ENCODE measurements around the gene ADAT3. TPM values are rescaled to one million over a fixed set of nuclear protein-coding genes. Genes with fewer than 3 reads are reported as not detected.
"Not testable (repeated sequence)": the region's sequence is repeated elsewhere in the genome, so short reads cannot be mapped to it uniquely, and the experiment has no call there.

Gene ADAT3
- total RNA-seq, 4 donors from 2014 or later, result 2.4 to 6.2 (median 3.9) TPM

DNA sequence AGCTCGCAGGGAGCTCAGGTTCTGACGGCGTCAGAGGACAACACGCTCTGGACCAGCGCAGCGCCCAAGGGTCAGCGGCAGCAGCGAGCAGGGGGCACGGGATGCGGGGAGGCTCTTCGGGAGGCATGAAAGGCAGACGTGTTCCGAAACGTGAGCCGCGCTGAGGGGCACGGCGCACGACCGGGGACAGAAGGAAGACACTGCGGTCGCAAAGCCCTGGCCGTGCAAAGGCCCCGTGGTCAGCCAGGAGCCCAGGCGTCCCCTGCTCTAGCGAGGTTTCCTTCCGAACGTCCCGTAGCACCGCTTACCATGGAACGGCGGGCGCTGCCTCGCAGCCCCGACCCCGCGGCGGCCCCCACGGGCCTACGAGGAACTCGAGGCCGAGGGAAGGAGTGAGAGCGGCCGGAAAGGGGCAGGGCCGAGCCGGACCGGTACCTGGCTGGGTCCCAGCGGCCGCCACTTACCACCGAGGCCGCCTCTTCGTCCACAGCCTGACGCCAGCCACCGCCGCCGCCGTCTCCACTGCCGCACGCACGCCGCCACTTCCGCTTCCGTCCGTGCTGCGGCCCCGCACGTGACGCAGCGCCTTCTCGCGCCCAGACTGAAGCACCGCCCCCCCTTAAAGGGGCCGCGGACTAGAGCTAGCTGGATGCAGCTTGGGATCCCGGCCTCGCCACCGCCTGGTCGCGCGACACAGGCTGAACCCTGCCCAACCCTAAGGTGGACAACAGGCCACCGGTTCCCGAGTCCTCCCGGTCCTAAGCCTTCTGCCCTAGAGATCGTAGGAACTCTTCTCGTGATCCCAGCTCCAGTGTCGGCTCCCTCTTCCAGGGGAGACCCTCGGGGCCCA, 29.3 kb upstream of the ADAT3 start:
- TF ChIP-seq, protein P1, sequence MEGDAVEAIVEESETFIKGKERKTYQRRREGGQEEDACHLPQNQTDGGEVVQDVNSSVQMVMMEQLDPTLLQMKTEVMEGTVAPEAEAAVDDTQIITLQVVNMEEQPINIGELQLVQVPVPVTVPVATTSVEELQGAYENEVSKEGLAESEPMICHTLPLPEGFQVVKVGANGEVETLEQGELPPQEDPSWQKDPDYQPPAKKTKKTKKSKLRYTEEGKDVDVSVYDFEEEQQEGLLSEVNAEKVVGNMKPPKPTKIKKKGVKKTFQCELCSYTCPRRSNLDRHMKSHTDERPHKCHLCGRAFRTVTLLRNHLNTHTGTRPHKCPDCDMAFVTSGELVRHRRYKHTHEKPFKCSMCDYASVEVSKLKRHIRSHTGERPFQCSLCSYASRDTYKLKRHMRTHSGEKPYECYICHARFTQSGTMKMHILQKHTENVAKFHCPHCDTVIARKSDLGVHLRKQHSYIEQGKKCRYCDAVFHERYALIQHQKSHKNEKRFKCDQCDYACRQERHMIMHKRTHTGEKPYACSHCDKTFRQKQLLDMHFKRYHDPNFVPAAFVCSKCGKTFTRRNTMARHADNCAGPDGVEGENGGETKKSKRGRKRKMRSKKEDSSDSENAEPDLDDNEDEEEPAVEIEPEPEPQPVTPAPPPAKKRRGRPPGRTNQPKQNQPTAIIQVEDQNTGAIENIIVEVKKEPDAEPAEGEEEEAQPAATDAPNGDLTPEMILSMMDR (IDR thresholded peaks at IDR 0.05), result no peak
- peak; percentile 90 for ATAC-seq (ENCODE audit: low FRiP score)
- DNase-seq (ENCODE audit: low spot score), result peak; percentile 85

- not testable (repeated sequence) for DNase-seq (ENCODE audit: low spot score)
- ATAC-seq (ENCODE audit: low FRiP score), result peak; percentile 16
Observed at GRCh38 chr19:1876496-1877279, 28.5 kb upstream of the ADAT3 start.

GRCh38 chr19:1877280-1877660, 27.9 kb upstream of the ADAT3 start:
- DNase-seq (ENCODE audit: low spot score), result not testable (repeated sequence)

DNA sequence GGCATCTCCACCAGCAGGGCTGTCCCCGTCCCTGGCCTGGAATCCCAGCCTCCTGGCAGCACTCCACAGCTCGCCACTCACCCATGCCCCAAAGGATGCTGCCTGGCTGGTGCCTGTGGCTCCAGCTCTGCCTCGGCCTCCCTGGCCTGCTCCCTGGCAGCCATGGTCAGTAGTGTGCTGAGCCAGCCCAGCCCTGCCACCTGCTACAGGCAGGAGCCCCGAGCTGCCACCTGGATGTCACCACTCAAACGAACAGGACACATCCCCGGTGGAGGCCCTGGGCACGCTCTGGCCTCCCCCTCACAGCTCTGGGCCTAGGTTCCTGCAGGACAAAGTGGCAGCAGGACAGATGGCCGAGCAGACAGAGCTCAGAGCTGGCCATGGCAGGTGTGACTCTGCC, 26.6 kb upstream of the ADAT3 start:
- DNase-seq (ENCODE audit: low spot score); ATAC-seq (ENCODE audit: low FRiP score): not testable (repeated sequence)

More at GRCh38 chr19:1877280-1877660, 27.9 kb upstream of the ADAT3 start:
- ATAC-seq (ENCODE audit: low FRiP score), result not testable (repeated sequence)

GRCh38 chr19:1879982-1880381, 25.2 kb upstream of the ADAT3 start:
- DNase-seq (ENCODE audit: low spot score); ATAC-seq (ENCODE audit: low FRiP score): not testable (repeated sequence)

DNA sequence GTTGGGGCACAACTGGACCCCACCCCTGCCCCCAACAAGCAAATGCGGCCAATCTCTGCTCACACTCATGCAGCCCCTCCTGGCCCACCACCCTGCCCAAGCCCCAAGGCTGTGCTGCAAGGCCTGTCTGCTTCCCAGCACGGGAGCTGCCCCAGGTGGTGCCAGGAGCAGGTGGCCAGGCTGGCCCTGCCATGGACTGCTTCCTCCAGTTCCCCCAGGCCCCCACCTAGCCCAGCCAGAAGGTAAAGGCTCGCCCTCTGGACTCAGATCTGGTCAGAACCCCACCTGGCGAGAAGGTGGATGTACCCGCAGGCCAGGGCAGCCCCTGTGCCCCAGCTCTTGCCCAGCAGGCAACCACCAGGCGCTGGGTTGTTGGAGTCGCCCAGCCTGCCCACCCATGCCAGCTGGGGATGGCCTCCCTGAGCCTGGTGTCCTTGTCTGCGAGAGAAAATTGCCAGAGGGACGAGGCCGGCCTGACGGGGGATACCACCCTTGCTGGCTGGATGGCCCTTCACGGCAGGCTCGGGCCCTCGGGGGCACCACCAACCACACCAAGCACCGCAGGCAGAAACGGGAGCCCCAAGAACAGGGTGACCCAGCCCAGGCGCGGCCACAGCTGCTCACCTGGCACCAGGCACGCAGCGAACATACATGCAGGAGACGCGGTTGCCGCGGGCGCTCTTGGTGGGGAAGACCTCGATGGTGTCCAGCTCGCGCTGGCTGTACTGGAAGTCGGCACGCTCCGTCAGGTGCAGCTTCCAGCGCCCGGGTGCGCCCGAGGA, 24.4 kb upstream of the ADAT3 start:
- no peak for ATAC-seq (ENCODE audit: low FRiP score)
- TF ChIP-seq, protein P1 (IDR thresholded peaks at IDR 0.05), result no peak
- DNase-seq (ENCODE audit: low spot score), result no peak

GRCh38 chr19:1881393-1882088, 23.7 kb upstream of the ADAT3 start:
- DNase-seq (ENCODE audit: low spot score); ATAC-seq (ENCODE audit: low FRiP score): not testable (repeated sequence)

GRCh38 chr19:1882089-1882785, 23.0 kb upstream of the ADAT3 start:
- DNase-seq (ENCODE audit: low spot score), result no peak
- TF ChIP-seq, protein P1 (IDR thresholded peaks at IDR 0.05), result no peak
- no peak for ATAC-seq (ENCODE audit: low FRiP score)

Measured in omental fat pad (tissue), 4 donors.